ENCODE results near the gene XPA. TPM values are rescaled to one million over a fixed set of nuclear protein-coding genes. Genes with fewer than 3 reads are reported as not detected.

Gene XPA
- polyA plus RNA-seq, 2 of the 4 experiments (the other 2 are of a cell fraction) = 8.0 to 14.0 TPM

GRCh38 chr9:97628668-97629067 lies 68.5 kb downstream of the XPA start:
- POLR2A ChIA-PET = no interaction called here
- CTCF ChIA-PET = interaction anchor here (1.2 to 4.2 kb wide), 4 partner anchors 10 to 160 kb away, joined by 4 to 19 read pairs (median 10); no protein-coding TSS in a partner anchor
- Histone ChIP-seq H3K4me1 (peaks cover 6% of the 10 kb centered on the region), H3K9me3 (no peaks in the 10 kb centered on the region), H3K4me3 (no peak overlapping the region), H3K27ac (no peak overlapping the region), H3K4me2 (no peak overlapping the region)
- DNase-seq (ENCODE audit: low read depth in 1 of 2, low spot score in 1 of 2) (no peak), ATAC-seq (no peak), FAIRE-seq (no peak)
- WGBS (ENCODE audit: missing lambda C conversion rate) = 86% methylated on average over 3 of the region's 3 CpGs
- TF ChIP-seq ELK1 (IDR thresholded peaks at IDR 0.05; ENCODE audit: low read depth, low read length) = no peak
- no peak for TF ChIP-seq HMGXB4 (CRISPR knock-in tag; IDR thresholded peaks at IDR 0.05; ENCODE audit: borderline replicate concordance)
- no peak for TF ChIP-seq HDAC2 (IDR thresholded peaks at IDR 0.05)
- no peak for TF ChIP-seq HES2 (IDR thresholded peaks at IDR 0.05)
- TF ChIP-seq ZC3H11A (IDR thresholded peaks at IDR 0.05) = no peak
- TF ChIP-seq SREBF2 (IDR thresholded peaks at IDR 0.05) = no peak
- TF ChIP-seq HOXB5 (CRISPR knock-in tag; IDR thresholded peaks at IDR 0.05) = no peak
- no peak for TF ChIP-seq RCOR1 (IDR thresholded peaks at IDR 0.05; ENCODE audit: low read depth, low read length)
- no peak for TF ChIP-seq EHF (CRISPR knock-in tag; IDR thresholded peaks at IDR 0.05)
- no peak for TF ChIP-seq FOSB (CRISPR knock-in tag; IDR thresholded peaks at IDR 0.05)
- TF ChIP-seq PBX3 (IDR thresholded peaks at IDR 0.05) = no peak
- TF ChIP-seq FOSL2 (IDR thresholded peaks at IDR 0.05) = no peak
- no peak for TF ChIP-seq FOSL2 (CRISPR knock-in tag; IDR thresholded peaks at IDR 0.05)
- TF ChIP-seq GATA3 (IDR thresholded peaks at IDR 0.05; ENCODE audit: borderline replicate concordance) = no peak
- TF ChIP-seq ZFP36 (IDR thresholded peaks at IDR 0.05; ENCODE audit: borderline replicate concordance, partially characterized antibody) = no peak
- no peak for TF ChIP-seq NR3C1 (IDR thresholded peaks at IDR 0.05)
- TF ChIP-seq CHD4 (IDR thresholded peaks at IDR 0.05; ENCODE audit: borderline replicate concordance) = no peak
- no peak for TF ChIP-seq TFCP2L1 (CRISPR knock-in tag; IDR thresholded peaks at IDR 0.05)
- TF ChIP-seq KDM5A (IDR thresholded peaks at IDR 0.05) = no peak

GRCh38 chr9:97627624-97628023 lies 69.5 kb downstream of the XPA start:
- WGBS (ENCODE audit: missing lambda C conversion rate) = 88% methylated on average over 5 of the region's 5 CpGs
- FAIRE-seq (no peak), ATAC-seq (no peak), DNase-seq (ENCODE audit: low read depth in 1 of 2, low spot score in 1 of 2) (no peak)
- no peak overlapping the region for H3K4me3 ChIP-seq
- no peaks in the 10 kb centered on the region for H3K9me3 ChIP-seq
- peaks cover 6% of the 10 kb centered on the region for H3K4me1 ChIP-seq
- ChIA-PET POLR2A (no interaction called here), CTCF (interaction anchor here (1.3 to 4.2 kb wide), 3 partner anchors 12 to 159 kb away, joined by 5 to 19 read pairs (median 16); no protein-coding TSS in a partner anchor)
- TF ChIP-seq RNF2 (IDR thresholded peaks at IDR 0.05; ENCODE audit: borderline replicate concordance, low read depth) (no peak), JUN (IDR thresholded peaks at IDR 0.05) (no peak), CBX2 (IDR thresholded peaks at IDR 0.05; ENCODE audit: borderline replicate concordance, low read depth) (no peak), ATOH8 (CRISPR knock-in tag; IDR thresholded peaks at IDR 0.05; ENCODE audit: low read depth) (no peak), TFCP2L1 (CRISPR knock-in tag; IDR thresholded peaks at IDR 0.05) (no peak), RFX5 (IDR thresholded peaks at IDR 0.05) (no peak), ESRRA (IDR thresholded peaks at IDR 0.05; ENCODE audit: borderline replicate concordance, low read length) (no peak), TP53 (CRISPR knock-in tag; IDR thresholded peaks at IDR 0.05) (no peak), EHF (CRISPR knock-in tag; IDR thresholded peaks at IDR 0.05) (no peak), HDAC2 (IDR thresholded peaks at IDR 0.05) (no peak), GATA3 (IDR thresholded peaks at IDR 0.05; ENCODE audit: borderline replicate concordance) (no peak), FOXS1 (CRISPR knock-in tag; IDR thresholded peaks at IDR 0.05) (no peak), ZC3H11A (IDR thresholded peaks at IDR 0.05) (no peak), EHMT2 (IDR thresholded peaks at IDR 0.05; ENCODE audit: low read depth) (no peak), ZFP36 (IDR thresholded peaks at IDR 0.05; ENCODE audit: borderline replicate concordance, partially characterized antibody) (no peak), CBX8 (IDR thresholded peaks at IDR 0.05) (no peak)
- H3K4me2 ChIP-seq = no peak overlapping the region
- H3K27ac ChIP-seq = no peak overlapping the region
